ENCODE results near the gene INTS6L. TPM values are rescaled to one million over a fixed set of nuclear protein-coding genes. Genes with fewer than 3 reads are reported as not detected.

The INTS6L gene
- total and polyA plus RNA-seq, 2 donors from 2014 or later: 4.7 to 7.7 TPM

DNA sequence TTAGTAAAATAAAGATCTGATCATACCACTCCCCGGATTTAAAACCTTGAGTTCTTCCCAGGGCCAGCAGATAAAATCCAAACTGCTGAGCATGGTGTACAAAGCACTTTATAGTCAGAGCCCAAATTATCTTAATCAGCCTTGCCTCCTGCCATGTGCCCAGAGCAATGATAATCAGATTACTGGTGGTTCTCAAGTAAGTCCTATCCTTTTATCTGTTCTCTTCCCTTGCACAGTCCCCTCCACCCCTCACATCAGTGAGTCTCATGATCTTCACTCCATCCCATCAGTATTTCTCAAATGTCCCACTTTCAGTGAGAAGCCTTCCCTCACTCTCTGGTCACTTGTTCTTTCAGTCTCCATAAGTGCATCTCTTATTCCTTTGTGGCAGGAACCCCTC is 22.7 kb downstream of the INTS6L start:
- FAIRE-seq (no peak), DNase-seq (no peak)
- TF ChIP-seq CTCF (IDR thresholded peaks at IDR 0.05; ENCODE audit: borderline replicate concordance, extremely low read depth, insufficient read depth): no peak
- H3K9me3 ChIP-seq (ENCODE audit: control insufficient read depth in 2 of 3, insufficient read depth in 1 of 3, low read length in 3 of 3): no peaks in the 10 kb centered on the region
- peaks cover 0 to 3% (median 0%) of the 10 kb centered on the region in 3 donors for H3K36me3 ChIP-seq (ENCODE audit: control insufficient read depth in 2 of 3, insufficient read depth in 3 of 3, low read length in 3 of 3)
- intact Hi-C loops (cut with DNase I): no loop called here
- H3K4me1 ChIP-seq (ENCODE audit: control insufficient read depth in 2 of 3, insufficient read depth in 2 of 3, low read depth in 1 of 3, low read length in 3 of 3): peaks cover 0 to 2% (median 0%) of the 10 kb centered on the region in 3 donors
- no peak overlapping the region for H3K27ac ChIP-seq (ENCODE audit: low read depth in 2 of 2, low read length in 2 of 2)
- no peak overlapping the region for H3K9ac ChIP-seq (ENCODE audit: low read length in 3 of 3)
- H3K4me3 ChIP-seq (ENCODE audit: low read length in 3 of 3): no peak overlapping the region
- H3K27me3 ChIP-seq (ENCODE audit: control insufficient read depth, insufficient read depth, low read length): no peaks in the 10 kb centered on the region

DNA sequence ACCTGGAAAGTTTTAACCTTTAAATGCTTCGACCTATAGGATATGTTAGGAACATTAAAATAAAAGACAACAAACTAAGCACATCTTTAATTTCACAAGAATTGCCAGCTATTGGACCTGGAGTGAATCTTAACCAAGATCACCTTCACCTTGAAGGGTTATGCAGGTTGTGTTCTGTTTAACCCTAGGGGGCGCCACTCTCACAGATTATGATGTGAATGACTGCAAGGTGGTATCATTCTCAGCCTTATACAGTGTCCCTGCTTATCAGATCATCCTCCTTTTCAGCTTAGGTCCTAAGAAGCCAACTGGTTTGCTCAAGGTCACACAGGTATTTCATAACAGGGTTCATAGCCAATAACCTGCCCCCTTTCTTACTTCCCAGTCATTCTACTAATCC is 23.5 kb downstream of the INTS6L start:
- intact Hi-C loops (cut with DNase I): no loop called here
- no peaks in the 10 kb centered on the region for H3K9me3 ChIP-seq (ENCODE audit: control insufficient read depth in 2 of 3, insufficient read depth in 1 of 3, low read length in 3 of 3)
- DNase-seq (no peak), FAIRE-seq (no peak)
- no peak for TF ChIP-seq CTCF (IDR thresholded peaks at IDR 0.05; ENCODE audit: borderline replicate concordance, extremely low read depth, insufficient read depth)
- no peak overlapping the region for H3K9ac ChIP-seq (ENCODE audit: low read length in 3 of 3)
- H3K36me3 ChIP-seq (ENCODE audit: control insufficient read depth in 2 of 3, insufficient read depth in 3 of 3, low read length in 3 of 3): peaks cover 0 to 3% (median 0%) of the 10 kb centered on the region in 3 donors
- H3K4me1 ChIP-seq (ENCODE audit: control insufficient read depth in 2 of 3, insufficient read depth in 2 of 3, low read depth in 1 of 3, low read length in 3 of 3): peaks cover 0 to 2% (median 0%) of the 10 kb centered on the region in 3 donors
- no peak overlapping the region for H3K4me3 ChIP-seq (ENCODE audit: low read length in 3 of 3)
- no peaks in the 10 kb centered on the region for H3K27me3 ChIP-seq (ENCODE audit: control insufficient read depth, insufficient read depth, low read length)
- no peak overlapping the region for H3K27ac ChIP-seq (ENCODE audit: low read depth in 2 of 2, low read length in 2 of 2)

DNA sequence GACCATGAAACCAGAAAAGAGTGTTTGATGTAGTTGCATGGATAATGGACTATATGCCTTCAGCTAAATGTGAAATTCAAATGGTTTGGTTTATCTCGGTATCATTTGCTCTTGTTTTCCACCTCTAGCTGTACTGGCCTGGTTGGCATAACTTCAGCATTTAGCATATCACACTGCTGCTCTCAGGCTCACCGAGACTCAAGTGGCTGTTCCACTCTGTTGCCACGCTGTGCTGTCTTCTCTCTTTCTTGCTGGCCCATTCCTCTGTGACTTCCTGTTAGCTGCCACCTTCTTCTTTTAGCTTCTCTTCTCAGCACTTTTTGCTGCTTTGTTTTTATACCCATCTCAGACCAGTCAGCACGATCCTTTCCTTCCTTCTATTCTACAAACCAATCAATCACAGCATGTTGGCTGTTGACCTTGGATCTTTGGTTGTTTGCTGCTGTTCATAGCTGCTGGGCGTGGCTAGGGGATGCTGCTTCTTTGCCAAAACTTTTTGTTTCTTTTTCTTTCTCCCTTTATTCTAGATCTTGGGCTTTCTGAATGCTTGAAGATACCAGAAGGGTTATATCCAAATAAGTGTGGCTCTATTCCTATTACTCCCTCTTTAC is 24.0 kb downstream of the INTS6L start:
- H3K27ac ChIP-seq (ENCODE audit: low read depth in 2 of 2, low read length in 2 of 2): no peak overlapping the region
- no peak overlapping the region for H3K9ac ChIP-seq (ENCODE audit: low read length in 3 of 3)
- H3K27me3 ChIP-seq (ENCODE audit: control insufficient read depth, insufficient read depth, low read length): no peaks in the 10 kb centered on the region
- peaks cover 0 to 3% (median 0%) of the 10 kb centered on the region in 3 donors for H3K36me3 ChIP-seq (ENCODE audit: control insufficient read depth in 2 of 3, insufficient read depth in 3 of 3, low read length in 3 of 3)
- peaks cover 0 to 2% (median 0%) of the 10 kb centered on the region in 3 donors for H3K4me1 ChIP-seq (ENCODE audit: control insufficient read depth in 2 of 3, insufficient read depth in 2 of 3, low read depth in 1 of 3, low read length in 3 of 3)
- no peak for TF ChIP-seq CTCF (IDR thresholded peaks at IDR 0.05; ENCODE audit: borderline replicate concordance, extremely low read depth, insufficient read depth)
- intact Hi-C loops (cut with DNase I): no loop called here
- DNase-seq (no peak), FAIRE-seq (no peak)
- H3K4me3 ChIP-seq (ENCODE audit: low read length in 3 of 3): no peak overlapping the region
- H3K9me3 ChIP-seq (ENCODE audit: control insufficient read depth in 2 of 3, insufficient read depth in 1 of 3, low read length in 3 of 3): no peaks in the 10 kb centered on the region

DNA sequence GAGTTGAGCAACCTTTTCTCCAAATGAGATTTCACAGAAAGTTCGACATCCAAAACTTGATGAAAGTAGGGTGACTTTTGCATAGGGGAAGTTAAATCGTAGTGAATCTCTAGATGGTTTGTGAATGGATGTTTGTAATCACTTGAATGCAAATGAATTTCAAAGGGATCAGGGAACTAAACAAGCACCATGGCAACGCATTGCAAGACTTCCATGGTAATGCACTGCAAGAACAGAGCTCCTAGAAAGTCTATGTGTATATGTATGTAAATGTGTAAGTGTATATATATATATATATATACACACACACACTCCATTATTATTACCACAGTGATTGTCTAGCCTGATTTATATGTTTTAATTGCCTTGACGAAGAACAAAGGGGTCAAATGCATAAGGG is 27.3 kb downstream of the INTS6L start:
- TF ChIP-seq CTCF (IDR thresholded peaks at IDR 0.05; ENCODE audit: borderline replicate concordance, extremely low read depth, insufficient read depth): no peak
- no peak for FAIRE-seq
- Histone ChIP-seq H3K4me3 (ENCODE audit: low read length in 3 of 3) (no peak overlapping the region), H3K9ac (ENCODE audit: low read length in 3 of 3) (no peak overlapping the region), H3K27me3 (ENCODE audit: control insufficient read depth, insufficient read depth, low read length) (no peaks in the 10 kb centered on the region), H3K36me3 (ENCODE audit: control insufficient read depth in 2 of 3, insufficient read depth in 3 of 3, low read length in 3 of 3) (peaks cover 0 to 3% (median 0%) of the 10 kb centered on the region in 3 donors), H3K27ac (ENCODE audit: low read depth in 2 of 2, low read length in 2 of 2) (no peak overlapping the region), H3K9me3 (ENCODE audit: control insufficient read depth in 2 of 3, insufficient read depth in 1 of 3, low read length in 3 of 3) (no peaks in the 10 kb centered on the region), H3K4me1 (ENCODE audit: control insufficient read depth in 2 of 3, insufficient read depth in 2 of 3, low read depth in 1 of 3, low read length in 3 of 3) (peaks cover 0 to 2% (median 0%) of the 10 kb centered on the region in 3 donors)
- no peak for DNase-seq
- intact Hi-C loops (cut with DNase I): no loop called here
